GM12891 (cell line): ENCODE measurements around the gene SAE1.

Source experiments
- DNase-seq: peaks from one replicate; pipeline ENCODE4 v3.0.0; 2011; ENCODE audit warnings: low spot score; ENCODE audit not compliant: insufficient read length
- FAIRE-seq: peaks from 2 replicates; lab custom pipeline; 2011; peaks lifted over from hg19 to GRCh38; lab: Jason Lieb, UNC
- PAX5 ChIP-seq: IDR thresholded peaks from 2 replicates; pipeline ENCODE4 v1.6.1; 2011; ENCODE audit warnings: low read length, moderate library complexity, mild to moderate bottlenecking; ENCODE audit not compliant: insufficient read depth, severe bottlenecking
- POLR2A ChIP-seq: IDR thresholded peaks from 2 replicates; pipeline ENCODE4 v1.6.1; 2011; ENCODE audit warnings: low read depth, low read length, control low read depth
- POLR2AphosphoS5 ChIP-seq: IDR thresholded peaks from 2 replicates; pipeline ENCODE4 v1.6.1; 2011; ENCODE audit warnings: low read depth, low read length, control low read depth
- POU2F2 ChIP-seq: IDR thresholded peaks from 2 replicates; pipeline ENCODE4 v1.6.1; 2011; ENCODE audit warnings: low read depth, mild to moderate bottlenecking, control low read depth, low read length, moderate library complexity
- SPI1 ChIP-seq: IDR thresholded peaks from 2 replicates; pipeline ENCODE4 v1.6.1; 2011; ENCODE audit warnings: low read depth, low read length, control low read depth
- TAF1 ChIP-seq: IDR thresholded peaks from 2 replicates; pipeline ENCODE4 v1.6.1; 2011; ENCODE audit warnings: low read depth, low read length, control low read depth

SAE1 gene

DNA sequence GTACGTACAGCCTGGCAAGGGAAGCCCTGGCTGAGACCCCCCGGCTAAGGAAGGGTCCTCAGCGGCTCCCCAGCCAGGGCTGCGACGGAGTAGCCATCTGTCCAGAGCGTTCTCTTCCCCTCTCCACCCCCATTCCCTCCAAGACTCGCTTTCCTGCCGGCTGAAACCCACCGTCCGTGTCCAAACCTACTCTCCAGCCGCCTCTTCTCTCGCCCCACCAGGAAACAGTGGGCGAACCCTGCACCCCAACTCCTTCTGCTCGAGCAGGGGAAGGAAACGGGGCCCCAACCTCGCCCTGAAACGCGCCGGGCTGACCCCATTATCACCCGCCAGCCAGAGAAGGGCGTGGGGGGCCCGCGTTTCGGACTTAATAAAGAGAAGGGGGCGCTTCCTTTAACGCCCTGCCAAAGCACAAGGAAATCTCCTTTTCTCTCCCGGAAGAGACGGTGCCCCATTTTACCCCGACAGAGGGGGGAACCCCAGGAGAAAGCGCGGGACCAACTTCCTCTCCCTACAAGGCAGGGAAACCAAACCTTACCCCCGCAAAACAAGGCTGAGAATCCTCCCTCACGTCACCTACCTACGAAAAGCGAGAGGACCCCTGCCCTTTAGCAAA is 19.5 kb upstream of the SAE1 start:
- DNase-seq (no peak), FAIRE-seq (peak; percentile 67)
- TF ChIP-seq POLR2AphosphoS5 (no peak; the same call in 1 of the 2 replicates), POLR2A (no peak), PAX5 (peak; percentile 31), POU2F2 (peak; percentile 69), SPI1 (peak; percentile 58; the same call in 1 of the 2 replicates), TAF1 (no peak; the same call in 1 of the 2 replicates)

DNA sequence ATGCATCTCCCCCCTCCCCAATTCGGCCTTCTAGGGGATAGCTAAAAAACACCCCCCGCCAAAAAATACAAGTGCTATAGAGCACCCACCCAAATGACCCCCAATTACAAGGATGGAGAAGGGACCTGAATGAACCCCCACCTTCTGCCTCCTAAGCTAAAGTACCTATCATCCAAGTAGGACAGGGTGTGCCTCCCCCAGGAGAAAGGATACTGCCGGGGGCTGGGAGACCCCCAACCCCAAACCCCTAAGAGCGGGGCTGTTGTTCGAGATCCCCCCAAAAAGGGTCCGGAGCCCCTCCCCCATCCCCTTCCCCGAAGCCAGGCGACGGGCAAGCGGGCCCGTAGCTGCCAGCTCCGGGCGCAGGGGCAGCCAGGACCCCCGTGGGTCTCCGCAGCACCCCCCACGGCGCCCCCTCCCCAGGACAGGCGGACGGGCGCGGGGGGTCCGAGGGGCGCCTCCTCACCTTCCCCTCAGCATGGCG is 18.9 kb upstream of the SAE1 start:
- FAIRE-seq (no peak), DNase-seq (no peak)
- TF ChIP-seq POLR2AphosphoS5 (peak; percentile 67), TAF1 (no peak), POU2F2 (no peak), POLR2A (0 out of 2 replicates have a peak, but pooled peaks have one; percentile 6), PAX5 (no peak), SPI1 (no peak)

DNA sequence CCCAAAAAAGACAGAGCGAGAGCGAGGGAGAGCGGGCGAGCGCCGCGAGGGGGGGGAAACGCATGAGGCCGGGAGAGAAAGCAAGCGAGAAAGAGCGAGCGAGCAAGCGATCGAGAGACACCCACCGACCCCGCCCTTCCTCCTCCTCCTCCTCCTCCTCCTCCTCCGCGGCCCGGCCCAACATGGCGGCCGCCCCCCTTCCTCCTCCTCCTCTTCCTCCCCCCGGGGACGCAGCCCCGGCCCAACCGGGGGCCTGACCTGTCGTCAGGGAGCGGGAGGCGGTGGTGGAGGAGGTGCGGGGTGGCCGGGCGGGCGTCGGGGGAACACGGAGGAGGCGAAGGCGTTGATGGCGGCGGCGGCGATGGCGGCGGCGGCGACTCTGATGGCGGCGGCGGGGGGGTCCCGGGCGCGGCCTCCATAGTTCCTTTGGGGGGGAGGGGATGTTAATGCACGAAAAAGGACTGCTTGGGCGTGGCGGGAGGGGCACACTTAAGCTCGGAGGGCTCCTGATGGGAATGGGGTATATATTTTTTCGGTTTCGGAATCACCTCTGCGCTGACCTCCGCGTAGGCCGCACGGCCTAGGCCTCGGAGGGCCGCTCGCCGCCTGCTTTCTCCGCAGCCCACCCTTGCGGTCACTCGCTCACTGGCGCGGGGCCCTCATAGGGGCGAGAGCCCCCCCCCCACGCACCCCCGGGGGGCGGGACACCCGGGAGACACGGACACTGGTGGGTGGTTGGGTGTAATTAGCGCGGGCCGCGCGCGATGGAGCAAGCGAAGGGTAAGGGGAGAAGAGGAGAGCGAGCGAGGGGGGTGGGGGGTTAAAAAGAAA is 18.3 kb upstream of the SAE1 start:
- peak; percentile 75 for FAIRE-seq
- peak; percentile 46 for DNase-seq
- TF ChIP-seq POLR2AphosphoS5: peak; percentile 68; the same call in 1 of the 2 replicates
- TF ChIP-seq PAX5: no peak
- peak; percentile 56 for TF ChIP-seq POU2F2
- TF ChIP-seq TAF1: peak; percentile 90
- peak; percentile 69; the same call in 1 of the 2 replicates for TF ChIP-seq POLR2A
- TF ChIP-seq SPI1: no peak

DNA sequence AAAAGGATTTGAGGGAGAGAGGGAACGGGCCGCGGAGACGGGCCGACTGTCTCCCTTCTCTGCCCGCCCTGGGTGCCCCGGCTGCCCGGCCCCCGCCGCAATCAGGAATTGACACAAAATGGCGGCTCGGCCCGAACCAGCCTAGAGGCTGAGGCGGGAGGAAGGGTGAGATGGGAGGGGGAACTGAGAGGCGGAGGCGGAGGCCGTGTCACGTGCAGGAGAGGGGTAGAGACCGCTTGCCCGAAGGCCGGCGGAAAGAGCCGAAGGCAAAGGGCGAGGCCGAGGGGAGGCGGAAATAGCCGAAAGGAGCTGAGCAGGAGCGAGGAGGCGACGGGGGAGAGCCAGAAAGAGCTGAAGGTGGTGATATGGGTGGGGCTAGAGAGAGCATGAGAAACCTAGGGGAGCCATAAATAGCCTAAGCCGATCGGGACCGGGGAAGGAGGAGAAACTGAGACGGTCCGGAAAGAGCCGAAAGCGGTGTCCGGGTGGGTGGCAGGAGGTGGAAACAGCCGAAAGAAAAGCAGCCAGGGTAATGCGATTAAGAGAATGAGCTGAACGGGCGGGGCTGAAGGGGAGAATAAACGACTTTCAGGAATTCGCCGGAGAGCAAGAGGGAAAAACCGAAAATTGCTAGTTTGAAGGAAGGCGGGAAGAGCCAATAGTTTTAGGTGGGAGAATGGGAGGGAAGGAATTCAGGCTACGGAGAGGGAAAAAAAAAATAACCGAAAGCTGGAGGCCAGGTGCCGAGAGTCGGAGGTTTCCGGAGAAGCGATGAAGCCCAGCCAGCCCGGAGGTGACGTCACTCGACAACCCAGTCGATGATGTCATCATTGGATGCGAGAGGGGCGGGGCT is 17.4 kb upstream of the SAE1 start, which contains the start of gene ZC3H4:
Gene ZC3H4, minus strand, starts transcription at position 780 of the 853 bp plus-strand sequence. CDS start 1,192 bp downstream, outside the sequence.
- DNase-seq (peak; percentile 89), FAIRE-seq (peak; percentile 99)
- TF ChIP-seq TAF1: peak; percentile 70
- TF ChIP-seq PAX5: no peak
- peak; percentile 75 for TF ChIP-seq SPI1
- peak; percentile 49 for TF ChIP-seq POU2F2
- peak; percentile 78 for TF ChIP-seq POLR2A
- TF ChIP-seq POLR2AphosphoS5: peak; percentile 72

DNA sequence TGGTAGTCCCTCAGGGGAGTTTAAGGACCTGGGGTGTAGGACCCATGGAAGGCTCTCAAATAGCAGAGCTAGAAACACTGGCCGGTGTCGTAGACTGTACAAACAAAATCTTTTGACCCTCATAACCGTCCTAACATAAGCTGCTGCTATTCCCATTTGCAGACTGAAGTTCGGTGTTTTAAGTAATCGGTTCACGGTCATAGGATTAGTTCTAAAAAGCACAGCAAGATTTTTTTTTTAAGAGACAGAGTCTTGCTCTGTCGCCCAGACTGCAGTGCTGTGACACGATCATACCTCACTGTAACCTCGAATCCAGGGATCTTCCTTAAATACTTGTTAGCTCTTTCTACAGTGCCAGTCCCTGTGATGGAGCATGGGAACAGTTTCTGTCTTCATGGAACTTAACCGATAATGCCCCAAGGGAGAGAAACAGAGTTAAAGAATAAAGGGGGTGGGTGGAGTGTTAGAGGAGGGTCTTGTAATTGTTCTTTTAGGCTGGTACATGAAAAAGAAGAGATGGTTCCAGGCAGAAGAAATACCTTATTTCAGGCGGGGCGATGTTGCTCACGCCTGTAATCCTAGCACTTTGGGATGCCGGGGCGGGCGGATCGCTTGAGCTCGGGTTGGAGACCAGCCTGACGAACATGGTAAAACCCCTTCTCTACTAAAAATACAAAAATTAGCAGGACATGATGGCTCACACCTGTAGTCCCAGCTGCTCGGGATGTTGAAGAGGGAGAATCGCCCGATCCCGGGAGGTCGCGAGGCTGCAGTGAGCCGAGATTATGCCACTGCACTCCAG is 16.6 kb upstream of the SAE1 start:
- FAIRE-seq (no peak), DNase-seq (no peak)
- TF ChIP-seq TAF1: peak; percentile 24; the same call in 1 of the 2 replicates
- TF ChIP-seq POU2F2: no peak

DNA sequence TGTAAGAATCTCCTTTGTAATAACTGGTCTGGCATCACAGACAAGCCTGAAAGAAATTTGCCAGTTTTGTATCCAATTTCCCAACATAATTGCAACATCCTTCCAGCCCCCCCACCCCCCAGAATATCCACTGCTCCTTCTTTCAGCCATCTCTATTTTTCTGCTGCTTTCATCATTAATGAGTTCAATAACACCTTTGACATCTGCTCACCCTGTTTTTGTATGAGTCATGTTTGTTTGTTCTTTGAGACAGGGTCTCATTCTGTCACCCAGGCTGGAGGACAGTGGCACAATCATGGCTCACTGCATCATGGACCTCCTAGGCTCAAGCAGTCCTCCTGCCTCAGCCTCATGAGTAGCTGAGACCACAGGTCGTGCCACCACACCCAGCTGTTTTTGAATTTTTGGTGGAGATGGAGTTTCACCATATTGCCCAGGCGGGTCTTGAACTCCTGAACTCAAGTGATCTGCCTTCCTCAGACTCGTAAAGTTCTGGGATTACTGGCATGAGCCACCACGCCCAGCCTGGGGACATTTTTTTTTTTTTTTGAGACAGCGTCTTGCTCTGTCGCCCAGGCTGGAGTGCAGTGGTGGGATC is 10.1 kb upstream of the SAE1 start:
- no peak for DNase-seq
- no peak for FAIRE-seq

DNA sequence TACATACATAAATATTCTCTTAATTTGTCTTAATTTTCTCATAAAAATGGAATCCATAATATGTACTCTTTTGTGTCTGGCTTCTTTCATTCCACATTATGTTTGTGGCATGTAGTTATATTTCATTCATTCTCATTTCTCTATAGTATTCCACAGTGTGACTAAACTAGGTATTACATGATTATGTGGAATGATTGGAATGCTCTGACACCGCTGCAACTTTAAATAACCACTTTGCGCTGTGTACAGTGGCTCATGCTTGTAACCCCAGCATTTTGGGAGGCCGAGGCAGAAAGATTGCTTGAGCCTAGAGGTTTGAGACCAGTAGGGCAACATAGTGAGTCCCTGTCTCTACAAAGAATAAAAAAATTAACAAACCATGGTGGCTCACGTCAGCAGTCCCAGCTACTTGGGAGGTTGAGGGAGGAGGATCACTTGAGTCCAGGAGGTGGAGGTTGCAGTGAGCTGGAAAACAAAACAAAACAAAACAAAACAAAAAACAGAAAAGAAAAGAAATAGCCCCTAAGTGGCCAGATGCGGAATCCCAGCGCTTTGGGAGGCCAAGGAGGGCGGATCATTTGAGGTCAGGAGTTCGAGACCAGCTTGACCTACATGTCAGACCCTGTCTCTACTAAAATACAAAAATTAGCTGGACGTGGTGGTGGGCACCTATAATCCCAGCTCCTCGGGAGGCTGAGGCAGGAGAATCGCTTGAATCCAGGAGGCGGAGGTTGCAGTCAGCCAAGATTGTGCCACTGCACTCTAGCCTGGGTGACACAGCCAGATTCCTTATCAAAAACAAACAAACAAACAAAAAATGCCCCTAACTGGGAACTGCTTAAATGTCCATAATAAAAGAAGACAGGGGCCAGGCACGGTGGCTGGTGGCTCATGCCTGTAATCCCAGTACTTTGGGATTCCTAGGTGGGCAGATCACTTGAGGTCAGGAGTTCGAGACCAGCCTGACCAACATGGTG is 8.0 kb upstream of the SAE1 start:
- TF ChIP-seq POLR2A (no peak), SPI1 (no peak), POLR2AphosphoS5 (no peak), PAX5 (no peak), TAF1 (no peak), POU2F2 (no peak)
- no peak for FAIRE-seq
- no peak for DNase-seq

More for the DNA sequence above, 10.1 kb upstream of the SAE1 start:
- TF ChIP-seq SPI1: no peak
- TF ChIP-seq POLR2A: no peak
- no peak for TF ChIP-seq POU2F2
- TF ChIP-seq PAX5: no peak
- no peak for TF ChIP-seq POLR2AphosphoS5
- no peak for TF ChIP-seq TAF1
